ENCODE results near the gene FBLN2. TPM values are rescaled to one million over a fixed set of nuclear protein-coding genes. Genes with fewer than 3 reads are reported as not detected.
A peak's percentile ranks its signal among the peaks of the same experiment; 100 is the strongest.

Gene FBLN2
- polyA plus RNA-seq, 2 of the 4 experiments (the other 2 are of a cell fraction) = 1.1 to 2.7 TPM

- Histone ChIP-seq H3K27ac (no peak overlapping the region), H3K4me3 (no peak overlapping the region), H3K4me2 (no peak overlapping the region), H3K9me3 (no peaks in the 10 kb centered on the region), H3K4me1 (0 out of 3 replicates have a peak, but pooled peaks cover 4% of the 10 kb centered on the region)
- 67% methylated on average over 12 of the region's 12 CpGs for WGBS (ENCODE audit: missing lambda C conversion rate)
- no peak for TF ChIP-seq HOXB5 (CRISPR knock-in tag; IDR thresholded peaks at IDR 0.05)
- TF ChIP-seq TFCP2L1 (CRISPR knock-in tag; IDR thresholded peaks at IDR 0.05) = no peak
- no peak for TF ChIP-seq ATOH8 (CRISPR knock-in tag; IDR thresholded peaks at IDR 0.05; ENCODE audit: low read depth)
- TF ChIP-seq EP300 (IDR thresholded peaks at IDR 0.05) = no peak
- TF ChIP-seq KDM1A (IDR thresholded peaks at IDR 0.05; ENCODE audit: low read depth) = no peak
- TF ChIP-seq USF2 (IDR thresholded peaks at IDR 0.05) = no peak
- DNase-seq (ENCODE audit: low read depth in 1 of 2, low spot score in 1 of 2) (no peak), FAIRE-seq (no peak), ATAC-seq (no peak)
- ChIA-PET CTCF (interaction anchor here (1.0 to 4.8 kb wide), 5 partner anchors 9 to 118 kb away, joined by 3 to 29 read pairs (median 3); no protein-coding TSS in a partner anchor), POLR2A (no interaction called here)
These were observed 18.5 kb upstream of the FBLN2 start for GRCh38 chr3:13530241-13531009.

- Histone ChIP-seq H3K4me2 (no peak overlapping the region), H3K4me3 (no peak overlapping the region), H3K27ac (peak overlapping the region in 1 of 2 experiments; percentile 7; a peak in 1 of 6 replicates), H3K9me3 (no peaks in the 10 kb centered on the region), H3K4me1 (peaks cover 15% of the 10 kb centered on the region)
- ATAC-seq (no peak), FAIRE-seq (no peak), DNase-seq (ENCODE audit: low read depth in 1 of 2, low spot score in 1 of 2) (no peak)
- ChIA-PET CTCF (no interaction called here), POLR2A (no interaction called here)
- TF ChIP-seq BCL3 (IDR thresholded peaks at IDR 0.05) (no peak), MYC (IDR thresholded peaks at IDR 0.05; ENCODE audit: borderline replicate concordance, low read length) (no peak), EP300 (IDR thresholded peaks at IDR 0.05) (no peak), CHD4 (IDR thresholded peaks at IDR 0.05; ENCODE audit: borderline replicate concordance) (no peak), USF2 (IDR thresholded peaks at IDR 0.05) (no peak), CEBPB (IDR thresholded peaks at IDR 0.05) (no peak), RAD21 (conservative IDR thresholded peaks at IDR 0.05 in 1 of 2, IDR thresholded peaks at IDR 0.05 in 1 of 2) (no peak), BHLHE40 (IDR thresholded peaks at IDR 0.05; ENCODE audit: low read depth, low read length) (no peak), RNF2 (IDR thresholded peaks at IDR 0.05; ENCODE audit: borderline replicate concordance, low read depth) (no peak), HMGXB4 (CRISPR knock-in tag; IDR thresholded peaks at IDR 0.05; ENCODE audit: borderline replicate concordance) (no peak), FOSB (CRISPR knock-in tag; IDR thresholded peaks at IDR 0.05) (no peak), CBX2 (IDR thresholded peaks at IDR 0.05; ENCODE audit: borderline replicate concordance, low read depth) (no peak), MAX (IDR thresholded peaks at IDR 0.05) (no peak), TP53 (CRISPR knock-in tag; IDR thresholded peaks at IDR 0.05) (no peak), HOXB13 (CRISPR knock-in tag; IDR thresholded peaks at IDR 0.05; ENCODE audit: low read depth) (no peak)
- WGBS (ENCODE audit: missing lambda C conversion rate) = 76% methylated on average over 6 of the region's 9 CpGs
These were observed 16.8 kb upstream of the FBLN2 start for GRCh38 chr3:13532085-13532484.

Data from A549 (cell line).